ENCODE measurements around the gene KANK4. TPM values are rescaled to one million over a fixed set of nuclear protein-coding genes. Genes with fewer than 3 reads are reported as not detected.

KANK4 gene
- total and polyA plus RNA-seq, 2 of the 4 experiments (the other 2 are of a cell fraction) = not detected

GRCh38 chr1:62282909-62283755 is 36.1 kb downstream of the KANK4 start:
- H3K4me2 ChIP-seq (ENCODE audit: low read depth, low read length) = no peak overlapping the region
- DNase-seq (no peak), ATAC-seq (ENCODE audit: low read depth) (no peak)
- no peak overlapping the region for H4K5ac ChIP-seq (ENCODE audit: low read depth, low read length)
- TF ChIP-seq CHD1 (IDR thresholded peaks at IDR 0.05; ENCODE audit: low read depth, low read length) (no peak), RAD21 (IDR thresholded peaks at IDR 0.05; ENCODE audit: low read length) (no peak)
- in situ Hi-C loops (cut with MboI; ENCODE audit: low sequenced_read_pairs) (no loop called here), dilution Hi-C loops (cut with HindIII; ENCODE audit: low sequenced_read_pairs, unreplicated experiment) (no loop called here), intact Hi-C loops (cut with micrococcal nuclease) (no loop called here)
- H2BK20ac ChIP-seq (ENCODE audit: low read depth, low read length) = no peak overlapping the region
- H3K56ac ChIP-seq (ENCODE audit: extremely low read depth, insufficient read depth, low read length) = no peak overlapping the region
- H3K79me1 ChIP-seq (ENCODE audit: low read depth in 1 of 2, low read length in 2 of 2) = no peaks in the 10 kb centered on the region
- H2BK15ac ChIP-seq (ENCODE audit: low read depth, low read length) = no peak overlapping the region
- H3K18ac ChIP-seq (ENCODE audit: low read depth, low read length) = no peak overlapping the region
- H3K9me1 ChIP-seq (ENCODE audit: insufficient read depth, low read length) = no peaks in the 10 kb centered on the region
- H2BK120ac ChIP-seq (ENCODE audit: low read depth, low read length) = no peak overlapping the region
- no peak overlapping the region for H3K4me3 ChIP-seq (ENCODE audit: insufficient read depth, low read depth, low read length)
- H2AK5ac ChIP-seq (ENCODE audit: low read depth, low read length) = no peak overlapping the region
- H3K9ac ChIP-seq (ENCODE audit: low read depth, low read length) = no peak overlapping the region
- H3K14ac ChIP-seq (replicated peaks; ENCODE audit: low read depth, low read length) = no peak overlapping the region
- no peaks in the 10 kb centered on the region for H4K20me1 ChIP-seq (ENCODE audit: insufficient read depth, low read length)
- CTCF ChIA-PET = no interaction called here
- no peak overlapping the region for H4K8ac ChIP-seq (ENCODE audit: low read depth in 2 of 2, low read length in 2 of 2)
- no peak overlapping the region for H2AK9ac ChIP-seq (replicated peaks; ENCODE audit: low read depth, low read length, poor library complexity)
- no peaks in the 10 kb centered on the region for H3K4me1 ChIP-seq (ENCODE audit: control insufficient read depth, insufficient read depth, low read length)
- no peak overlapping the region for H3K4ac ChIP-seq (ENCODE audit: low read depth, low read length)
- POLR2A ChIA-PET (ENCODE audit: unreplicated experiment) = no interaction called here
- H2BK5ac ChIP-seq (ENCODE audit: low read depth, low read length, poor library complexity, severe bottlenecking) = no peak overlapping the region
- H2AFZ ChIP-seq (replicated peaks; ENCODE audit: low read length, poor library complexity) = no peak overlapping the region
- 20% methylated on average over 1 of the region's 8 CpGs; no CpG with 5 or more reads in 1 of the 2 experiments for WGBS, 2 experiments (ENCODE audit: extremely low coverage in 2 of 2, insufficient read length in 1 of 2)
- H3K27me3 ChIP-seq (ENCODE audit: control insufficient read depth, insufficient read depth, low read length) = peaks cover 8% of the 10 kb centered on the region; the same call in 1 of the 2 replicates
- no TSS peak for BruUV-seq (replicated peaks)
- no peak overlapping the region for H3K23ac ChIP-seq (ENCODE audit: low read depth, low read length)
- no peak overlapping the region for H3K27ac ChIP-seq (ENCODE audit: insufficient read depth, low read length)
- H4K91ac ChIP-seq (ENCODE audit: insufficient read depth, low read depth, low read length) = no peak overlapping the region
- H3K9me3 ChIP-seq (ENCODE audit: control insufficient read depth, insufficient read depth, low read length) = no peaks in the 10 kb centered on the region; the same call in 1 of the 2 replicates
- H3K36me3 ChIP-seq (ENCODE audit: control insufficient read depth, insufficient read depth, low read length) = no peaks in the 10 kb centered on the region

Measured in IMR-90 (cell line).